Spleen (tissue), 7 donors: ENCODE data around the gene SEL1L3.

Experiments
- POLR2A ChIP-seq, 3 donors: fragments of 450-650 bp; IDR thresholded peaks; one replicate each; pipeline ENCODE4 v1.5.1; 2017; ENCODE audit warnings: antibody characterized with exemption in 3 of 3, mild to moderate bottlenecking in 1 of 3
- POLR2AphosphoS5 ChIP-seq, 3 donors: sonication (generic); formaldehyde crosslinking; IDR thresholded peaks; one replicate each; pipeline ENCODE4 v1.5.1; 2017; ENCODE audit warnings: antibody characterized with exemption in 3 of 3
- TF ChIP-seq, protein P1 (sequence below), 11 experiments: fragments of 200-600 bp in 7 of 11; fragments of 450-650 bp in 4 of 11; sonication (generic) in 4 of 11; IDR thresholded peaks in 8 of 11; conservative IDR thresholded peaks in 3 of 11; 1 replicate in 7 of 11; 2 replicates in 4 of 11; pipeline versions ENCODE4 v1.4.0 to v1.8.0; 2016 to 2021; ENCODE audit warnings: antibody characterized with exemption in 11 of 11, inconsistent platforms in 4 of 11, mild to moderate bottlenecking in 1 of 11
- donor health status: DM: no; HTN: no; CAD: no; lungs with moderate emphysema.
- donor health status: DM: no; HTN: no; CAD: no.
- donor health status: DM: no; HTN: no; CAD: no.

DNA sequence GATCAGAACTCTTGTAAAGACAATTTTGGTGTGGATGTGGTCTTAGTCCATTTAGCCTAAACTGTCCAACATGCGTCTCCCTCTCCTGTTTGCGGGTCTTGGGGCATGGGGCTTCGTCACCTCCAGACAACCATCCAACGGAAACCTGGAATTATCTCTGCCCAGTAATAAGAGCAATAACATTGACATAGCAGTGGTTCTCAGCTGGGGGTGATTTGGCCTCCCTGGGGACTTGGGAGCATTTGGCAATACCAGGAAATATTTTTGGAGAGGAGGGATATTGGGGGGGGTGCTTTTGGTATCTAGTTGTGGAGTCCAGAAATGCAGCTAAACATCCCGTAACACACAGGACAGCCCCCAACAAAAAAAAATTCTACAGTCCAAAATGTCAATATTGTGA, 47.2 kb downstream of the SEL1L3 start:
- TF ChIP-seq, protein P1, sequence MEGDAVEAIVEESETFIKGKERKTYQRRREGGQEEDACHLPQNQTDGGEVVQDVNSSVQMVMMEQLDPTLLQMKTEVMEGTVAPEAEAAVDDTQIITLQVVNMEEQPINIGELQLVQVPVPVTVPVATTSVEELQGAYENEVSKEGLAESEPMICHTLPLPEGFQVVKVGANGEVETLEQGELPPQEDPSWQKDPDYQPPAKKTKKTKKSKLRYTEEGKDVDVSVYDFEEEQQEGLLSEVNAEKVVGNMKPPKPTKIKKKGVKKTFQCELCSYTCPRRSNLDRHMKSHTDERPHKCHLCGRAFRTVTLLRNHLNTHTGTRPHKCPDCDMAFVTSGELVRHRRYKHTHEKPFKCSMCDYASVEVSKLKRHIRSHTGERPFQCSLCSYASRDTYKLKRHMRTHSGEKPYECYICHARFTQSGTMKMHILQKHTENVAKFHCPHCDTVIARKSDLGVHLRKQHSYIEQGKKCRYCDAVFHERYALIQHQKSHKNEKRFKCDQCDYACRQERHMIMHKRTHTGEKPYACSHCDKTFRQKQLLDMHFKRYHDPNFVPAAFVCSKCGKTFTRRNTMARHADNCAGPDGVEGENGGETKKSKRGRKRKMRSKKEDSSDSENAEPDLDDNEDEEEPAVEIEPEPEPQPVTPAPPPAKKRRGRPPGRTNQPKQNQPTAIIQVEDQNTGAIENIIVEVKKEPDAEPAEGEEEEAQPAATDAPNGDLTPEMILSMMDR (IDR thresholded peaks at IDR 0.05 in 8 of 11, conservative IDR thresholded peaks at IDR 0.05 in 3 of 11): no peak
- no peak for TF ChIP-seq POLR2A (IDR thresholded peaks at IDR 0.05)
- TF ChIP-seq POLR2AphosphoS5 (IDR thresholded peaks at IDR 0.05): no peak
